GM12864 (cell line): ENCODE measurements around the gene FAS.

Experiments used
- DNase-seq: peaks from one replicate; pipeline ENCODE4 v3.0.0-alpha.2; 2011; ENCODE audit warnings: low read depth
- H3K4me3 ChIP-seq: 2 replicates; pipeline ENCODE4 v1.5.1; 2011; ENCODE audit warnings: mild to moderate bottlenecking, low read depth, low read length, control low read depth
- CTCF ChIP-seq: IDR thresholded peaks from 2 replicates; pipeline ENCODE4 v1.5.1; 2011; ENCODE audit warnings: low read depth, mild to moderate bottlenecking, moderate library complexity, low read length, control low read depth, inconsistent platforms; ENCODE audit errors: missing control alignments

FAS gene

DNA sequence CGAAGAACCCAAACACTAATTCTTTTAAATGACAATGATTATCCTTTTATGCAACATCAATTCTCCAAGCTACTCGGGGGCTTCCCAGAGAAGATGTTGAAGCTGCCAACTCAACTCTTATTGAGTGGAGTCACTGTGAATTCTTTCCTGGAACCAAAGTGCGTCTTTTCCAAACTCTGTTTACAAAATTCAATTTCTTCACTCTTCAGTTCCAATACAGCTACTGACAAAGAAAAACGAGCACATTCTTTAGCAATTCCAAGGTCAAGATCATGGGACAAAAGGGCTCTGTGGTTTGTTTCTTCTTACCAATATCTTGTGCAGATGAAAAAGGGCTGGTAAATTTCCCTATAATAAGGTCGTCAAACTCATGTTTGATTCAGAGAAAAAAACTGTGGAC is 74.2 kb downstream of the FAS start:
- no peak for TF ChIP-seq CTCF
- DNase-seq: no peak
- H3K4me3 ChIP-seq: no peak overlapping the region
